ENCODE measurements around the gene BRAF. TPM values are rescaled to one million over a fixed set of nuclear protein-coding genes. Genes with fewer than 3 reads are reported as not detected.

Gene BRAF
- polyA plus RNA-seq, 2 donors = 4.2 to 7.6 TPM

- no peaks in the 10 kb centered on the region for H3K27me3 ChIP-seq (ENCODE audit: control insufficient read depth in 1 of 2, insufficient read depth in 2 of 2, low read length in 2 of 2)
- no peak overlapping the region for H3K4me3 ChIP-seq (ENCODE audit: low read depth in 1 of 2, low read length in 2 of 2)
- H3K27ac ChIP-seq (ENCODE audit: low read depth in 2 of 2, low read length in 1 of 2) = no peak overlapping the region
- no peaks in the 10 kb centered on the region for H3K9me3 ChIP-seq (ENCODE audit: control insufficient read depth in 2 of 2, insufficient read depth in 1 of 2, low read depth in 1 of 2, low read length in 1 of 2)
- H3K4me1 ChIP-seq (ENCODE audit: control insufficient read depth in 2 of 2, insufficient read depth in 2 of 2, low read length in 1 of 2) = no peaks in the 10 kb centered on the region
- H3K36me3 ChIP-seq (ENCODE audit: control insufficient read depth in 2 of 2, insufficient read depth in 2 of 2, low read length in 1 of 2) = no peaks in the 10 kb centered on the region
Observed at GRCh38 chr7:140738280-140738679, 186.4 kb downstream of the BRAF start.

GRCh38 chr7:140734729-140735128 lies 190.0 kb downstream of the BRAF start:
- H3K9me3 ChIP-seq (ENCODE audit: control insufficient read depth in 2 of 2, insufficient read depth in 1 of 2, low read depth in 1 of 2, low read length in 1 of 2) = no peaks in the 10 kb centered on the region
- H3K27ac ChIP-seq (ENCODE audit: low read depth in 2 of 2, low read length in 1 of 2) = no peak overlapping the region
- WGBS, 2 donors = 91 to 94% methylated on average over 2 of the region's 2 CpGs
- no peaks in the 10 kb centered on the region for H3K4me1 ChIP-seq (ENCODE audit: control insufficient read depth in 2 of 2, insufficient read depth in 2 of 2, low read length in 1 of 2)
- no peaks in the 10 kb centered on the region for H3K27me3 ChIP-seq (ENCODE audit: control insufficient read depth in 1 of 2, insufficient read depth in 2 of 2, low read length in 2 of 2)
- no peak overlapping the region for H3K4me3 ChIP-seq (ENCODE audit: low read depth in 1 of 2, low read length in 2 of 2)
- no peaks in the 10 kb centered on the region for H3K36me3 ChIP-seq (ENCODE audit: control insufficient read depth in 2 of 2, insufficient read depth in 2 of 2, low read length in 1 of 2)

- no peaks in the 10 kb centered on the region for H3K9me3 ChIP-seq (ENCODE audit: control insufficient read depth in 2 of 2, insufficient read depth in 1 of 2, low read depth in 1 of 2, low read length in 1 of 2)
- no peak overlapping the region for H3K27ac ChIP-seq (ENCODE audit: low read depth in 2 of 2, low read length in 1 of 2)
- H3K4me1 ChIP-seq (ENCODE audit: control insufficient read depth in 2 of 2, insufficient read depth in 2 of 2, low read length in 1 of 2) = no peaks in the 10 kb centered on the region
- no peaks in the 10 kb centered on the region for H3K27me3 ChIP-seq (ENCODE audit: control insufficient read depth in 1 of 2, insufficient read depth in 2 of 2, low read length in 2 of 2)
- WGBS, 2 donors = 62 to 75% methylated on average over 2 of the region's 2 CpGs
- H3K36me3 ChIP-seq (ENCODE audit: control insufficient read depth in 2 of 2, insufficient read depth in 2 of 2, low read length in 1 of 2) = no peaks in the 10 kb centered on the region
- no peak overlapping the region for H3K4me3 ChIP-seq (ENCODE audit: low read depth in 1 of 2, low read length in 2 of 2)
Observed at GRCh38 chr7:140734096-140734495, 190.6 kb downstream of the BRAF start.

- Histone ChIP-seq H3K4me3 (ENCODE audit: low read depth in 1 of 2, low read length in 2 of 2) (no peak overlapping the region), H3K36me3 (ENCODE audit: control insufficient read depth in 2 of 2, insufficient read depth in 2 of 2, low read length in 1 of 2) (no peaks in the 10 kb centered on the region), H3K27me3 (ENCODE audit: control insufficient read depth in 1 of 2, insufficient read depth in 2 of 2, low read length in 2 of 2) (no peaks in the 10 kb centered on the region), H3K27ac (ENCODE audit: low read depth in 2 of 2, low read length in 1 of 2) (no peak overlapping the region), H3K9me3 (ENCODE audit: control insufficient read depth in 2 of 2, insufficient read depth in 1 of 2, low read depth in 1 of 2, low read length in 1 of 2) (no peaks in the 10 kb centered on the region), H3K4me1 (ENCODE audit: control insufficient read depth in 2 of 2, insufficient read depth in 2 of 2, low read length in 1 of 2) (no peaks in the 10 kb centered on the region)
- 86 to 87% methylated on average over 2 of the region's 2 CpGs for WGBS, 2 donors
Observed at GRCh38 chr7:140732416-140732815, 192.3 kb downstream of the BRAF start.

- Histone ChIP-seq H3K27me3 (ENCODE audit: control insufficient read depth in 1 of 2, insufficient read depth in 2 of 2, low read length in 2 of 2) (no peaks in the 10 kb centered on the region), H3K4me1 (ENCODE audit: control insufficient read depth in 2 of 2, insufficient read depth in 2 of 2, low read length in 1 of 2) (no peaks in the 10 kb centered on the region), H3K27ac (ENCODE audit: low read depth in 2 of 2, low read length in 1 of 2) (no peak overlapping the region), H3K9me3 (ENCODE audit: control insufficient read depth in 2 of 2, insufficient read depth in 1 of 2, low read depth in 1 of 2, low read length in 1 of 2) (no peaks in the 10 kb centered on the region), H3K36me3 (ENCODE audit: control insufficient read depth in 2 of 2, insufficient read depth in 2 of 2, low read length in 1 of 2) (peaks cover 2 to 6% of the 10 kb centered on the region in 2 donors), H3K4me3 (ENCODE audit: low read depth in 1 of 2, low read length in 2 of 2) (no peak overlapping the region)
- WGBS, 2 donors = 77 to 84% methylated on average over 2 of the region's 2 CpGs
Observed at GRCh38 chr7:140726281-140726680, 198.4 kb downstream of the BRAF start.

- Histone ChIP-seq H3K27ac (ENCODE audit: low read depth in 2 of 2, low read length in 1 of 2) (no peak overlapping the region), H3K36me3 (ENCODE audit: control insufficient read depth in 2 of 2, insufficient read depth in 2 of 2, low read length in 1 of 2) (peaks cover 2 to 6% of the 10 kb centered on the region in 2 donors), H3K4me1 (ENCODE audit: control insufficient read depth in 2 of 2, insufficient read depth in 2 of 2, low read length in 1 of 2) (no peaks in the 10 kb centered on the region), H3K4me3 (ENCODE audit: low read depth in 1 of 2, low read length in 2 of 2) (no peak overlapping the region), H3K9me3 (ENCODE audit: control insufficient read depth in 2 of 2, insufficient read depth in 1 of 2, low read depth in 1 of 2, low read length in 1 of 2) (no peaks in the 10 kb centered on the region), H3K27me3 (ENCODE audit: control insufficient read depth in 1 of 2, insufficient read depth in 2 of 2, low read length in 2 of 2) (no peaks in the 10 kb centered on the region)
- 86 to 90% methylated on average over 1 of the region's 1 CpG for WGBS, 2 donors
Observed at GRCh38 chr7:140724706-140725105, 200.0 kb downstream of the BRAF start.

- H3K27ac ChIP-seq (ENCODE audit: low read depth in 2 of 2, low read length in 1 of 2) = no peak overlapping the region
- H3K9me3 ChIP-seq (ENCODE audit: control insufficient read depth in 2 of 2, insufficient read depth in 1 of 2, low read depth in 1 of 2, low read length in 1 of 2) = no peaks in the 10 kb centered on the region
- H3K4me3 ChIP-seq (ENCODE audit: low read depth in 1 of 2, low read length in 2 of 2) = no peak overlapping the region
- 79 to 87% methylated on average over 3 of the region's 3 CpGs for WGBS, 2 donors
- H3K36me3 ChIP-seq (ENCODE audit: control insufficient read depth in 2 of 2, insufficient read depth in 2 of 2, low read length in 1 of 2) = peaks cover 2 to 6% of the 10 kb centered on the region in 2 donors
- no peaks in the 10 kb centered on the region for H3K4me1 ChIP-seq (ENCODE audit: control insufficient read depth in 2 of 2, insufficient read depth in 2 of 2, low read length in 1 of 2)
- no peaks in the 10 kb centered on the region for H3K27me3 ChIP-seq (ENCODE audit: control insufficient read depth in 1 of 2, insufficient read depth in 2 of 2, low read length in 2 of 2)
Observed at GRCh38 chr7:140723574-140723973, 201.2 kb downstream of the BRAF start.

GRCh38 chr7:140723006-140723405 lies 201.7 kb downstream of the BRAF start:
- 86 to 87% methylated on average over 6 of the region's 6 CpGs for WGBS, 2 donors
- no peak overlapping the region for H3K4me3 ChIP-seq (ENCODE audit: low read depth in 1 of 2, low read length in 2 of 2)
- no peaks in the 10 kb centered on the region for H3K9me3 ChIP-seq (ENCODE audit: control insufficient read depth in 2 of 2, insufficient read depth in 1 of 2, low read depth in 1 of 2, low read length in 1 of 2)
- H3K4me1 ChIP-seq (ENCODE audit: control insufficient read depth in 2 of 2, insufficient read depth in 2 of 2, low read length in 1 of 2) = no peaks in the 10 kb centered on the region
- no peaks in the 10 kb centered on the region for H3K27me3 ChIP-seq (ENCODE audit: control insufficient read depth in 1 of 2, insufficient read depth in 2 of 2, low read length in 2 of 2)
- no peak overlapping the region for H3K27ac ChIP-seq (ENCODE audit: low read depth in 2 of 2, low read length in 1 of 2)
- peaks cover 2 to 6% of the 10 kb centered on the region in 2 donors for H3K36me3 ChIP-seq (ENCODE audit: control insufficient read depth in 2 of 2, insufficient read depth in 2 of 2, low read length in 1 of 2)

- no peaks in the 10 kb centered on the region for H3K27me3 ChIP-seq (ENCODE audit: control insufficient read depth in 1 of 2, insufficient read depth in 2 of 2, low read length in 2 of 2)
- peaks cover 2 to 6% of the 10 kb centered on the region in 2 donors for H3K36me3 ChIP-seq (ENCODE audit: control insufficient read depth in 2 of 2, insufficient read depth in 2 of 2, low read length in 1 of 2)
- H3K27ac ChIP-seq (ENCODE audit: low read depth in 2 of 2, low read length in 1 of 2) = no peak overlapping the region
- no peak overlapping the region for H3K4me3 ChIP-seq (ENCODE audit: low read depth in 1 of 2, low read length in 2 of 2)
- H3K9me3 ChIP-seq (ENCODE audit: control insufficient read depth in 2 of 2, insufficient read depth in 1 of 2, low read depth in 1 of 2, low read length in 1 of 2) = no peaks in the 10 kb centered on the region
- 94 to 96% methylated on average over 1 of the region's 1 CpG for WGBS, 2 donors
- no peaks in the 10 kb centered on the region for H3K4me1 ChIP-seq (ENCODE audit: control insufficient read depth in 2 of 2, insufficient read depth in 2 of 2, low read length in 1 of 2)
Observed at GRCh38 chr7:140722254-140722653, 202.5 kb downstream of the BRAF start.

- no peaks in the 10 kb centered on the region for H3K27me3 ChIP-seq (ENCODE audit: control insufficient read depth in 1 of 2, insufficient read depth in 2 of 2, low read length in 2 of 2)
- no peak overlapping the region for H3K27ac ChIP-seq (ENCODE audit: low read depth in 2 of 2, low read length in 1 of 2)
- H3K4me1 ChIP-seq (ENCODE audit: control insufficient read depth in 2 of 2, insufficient read depth in 2 of 2, low read length in 1 of 2) = no peaks in the 10 kb centered on the region
- peaks cover 2% of the 10 kb centered on the region in 2 donors for H3K36me3 ChIP-seq (ENCODE audit: control insufficient read depth in 2 of 2, insufficient read depth in 2 of 2, low read length in 1 of 2)
- no peak overlapping the region for H3K4me3 ChIP-seq (ENCODE audit: low read depth in 1 of 2, low read length in 2 of 2)
- no peaks in the 10 kb centered on the region for H3K9me3 ChIP-seq (ENCODE audit: control insufficient read depth in 2 of 2, insufficient read depth in 1 of 2, low read depth in 1 of 2, low read length in 1 of 2)
- WGBS, 2 donors = 44 to 63% methylated on average over 5 of the region's 5 CpGs
Observed at GRCh38 chr7:140719721-140720120, 205.0 kb downstream of the BRAF start.

Data from esophagus (tissue), 2 donors.